HepG2 (cell line): ENCODE data around the gene LAMA1. TPM values are rescaled to one million over a fixed set of nuclear protein-coding genes. Genes with fewer than 3 reads are reported as not detected.

Experiments used
- ATAC-seq: fragments of 200-7000 bp; cut with Tn5 transposase; 3 replicates; pipeline ENCODE4 v1.9.1; 2020; ENCODE audit warnings: mild to moderate bottlenecking, moderate library complexity
- BruUV-seq: library from RNA; stranded (reverse); fragments of 400-500 nt; replicated peaks from 2 replicates; lab custom pipeline; 2021; lab: Mats Ljungman, UMichigan
- CTCF ChIA-PET: fragments of 300-600 bp; formaldehyde crosslinking; extraction: SDS; loops from one replicate; lab custom pipeline; 2021; ENCODE audit warnings: low total read pairs, inconsistent platforms, low intra/inter-chr PET ratio; lab: Yijun Ruan, JAX
- POLR2A ChIA-PET: fragments of 350-600 bp; sonication (Branson Sonifier 250); formaldehyde crosslinking; loops from one replicate; lab custom pipeline; 2020; ENCODE audit warnings: antibody characterized with exemption, inconsistent platforms; lab: Yijun Ruan, JAX
- DNase-seq: peaks from one replicate; pipeline ENCODE4 v3.0.0-alpha.2; 2015; ENCODE audit warnings: low spot score
- FAIRE-seq: peaks from 3 replicates; lab custom pipeline; 2011; peaks lifted over from hg19 to GRCh38; lab: Jason Lieb, UNC
- H2AFZ ChIP-seq: one replicate; pipeline ENCODE4 v1.6.1; 2011; ENCODE audit warnings: low read length, inconsistent platforms
- H3K27ac ChIP-seq: fragments of 300-600 bp; 3 replicates; pipeline ENCODE4 v1.8.0; 2011; ENCODE audit warnings: mixed run types, mild to moderate bottlenecking, mixed read lengths, low read length, inconsistent platforms; ENCODE audit not compliant: insufficient read depth; ENCODE audit errors: extremely low read length
- H3K27me3 ChIP-seq, 2 experiments: fragments of 200-600 bp in 1 of 2; 2 replicates in 1 of 2; 3 replicates in 1 of 2; pipeline versions ENCODE4 v1.6.0 to v1.8.0; 2011; ENCODE audit warnings: low read length in 2 of 2, mild to moderate bottlenecking in 2 of 2, moderate library complexity in 2 of 2, inconsistent platforms in 1 of 2; ENCODE audit not compliant: insufficient read depth in 2 of 2, control insufficient read depth in 1 of 2
- H3K36me3 ChIP-seq, 2 experiments: fragments of 200-600 bp in 1 of 2; replicated peaks in 1 of 2; 2 replicates in 1 of 2; 3 replicates in 1 of 2; pipeline versions ENCODE4 v1.5.1 to v1.8.0; 2011; ENCODE audit warnings: low read length in 2 of 2, inconsistent platforms in 1 of 2; ENCODE audit not compliant: insufficient read depth in 2 of 2, control insufficient read depth in 1 of 2
- H3K4me1 ChIP-seq: 2 replicates; pipeline ENCODE4 v1.5.1; 2012; ENCODE audit warnings: low read length, inconsistent platforms; ENCODE audit not compliant: insufficient read depth
- H3K4me2 ChIP-seq: 2 replicates; pipeline ENCODE4 v1.6.0; 2011; ENCODE audit warnings: low read depth, low read length, inconsistent platforms
- H3K4me3 ChIP-seq, 3 experiments: fragments of 200-600 bp in 1 of 3; sonication (generic), shearing (Covaris generic) in 1 of 3; replicated peaks in 1 of 3; 2 replicates each; pipeline ENCODE4 v1.5.1; 2011 to 2016; ENCODE audit warnings: low read length in 3 of 3, inconsistent platforms in 2 of 3, low read depth in 2 of 3, mild to moderate bottlenecking in 2 of 3, control low read depth in 1 of 3, mixed read lengths in 1 of 3; ENCODE audit not compliant: insufficient read depth in 1 of 3
- H3K79me2 ChIP-seq: one replicate; pipeline ENCODE4 v1.6.1; 2011; ENCODE audit warnings: low read length, inconsistent platforms; ENCODE audit not compliant: insufficient read depth
- H3K9ac ChIP-seq: 2 replicates; pipeline ENCODE4 v1.6.0; 2011; ENCODE audit warnings: mild to moderate bottlenecking, low read depth, low read length, inconsistent platforms; ENCODE audit not compliant: insufficient read depth
- H3K9me3 ChIP-seq: 2 replicates; pipeline ENCODE4 v1.5.1; 2012; ENCODE audit warnings: mild to moderate bottlenecking, low read length
- H4K20me1 ChIP-seq: 2 replicates; pipeline ENCODE4 v1.6.0; 2011; ENCODE audit warnings: inconsistent platforms, mild to moderate bottlenecking, low read length, moderate library complexity; ENCODE audit not compliant: insufficient read depth
- BORCS8-MEF2B ChIP-seq: sonication (generic); formaldehyde crosslinking; IDR thresholded peaks from 2 replicates; pipeline ENCODE4 v1.8.0; 2022; ENCODE audit warnings: mild to moderate bottlenecking, missing genetic modification reagents
- HMG20B ChIP-seq: conservative IDR thresholded peaks from 2 replicates; pipeline ENCODE4 v1.6.1; 2016; ENCODE audit warnings: missing genetic modification reagents, missing compliant biosample characterization
- IKZF4 ChIP-seq: sonication (generic); formaldehyde crosslinking; IDR thresholded peaks from 2 replicates; pipeline ENCODE4 v1.5.1; 2020; ENCODE audit warnings: borderline replicate concordance, mild to moderate bottlenecking, low read depth, missing genetic modification reagents; ENCODE audit errors: not compliant biosample characterization
- MED8 ChIP-seq: sonication (generic); formaldehyde crosslinking; IDR thresholded peaks from 2 replicates; pipeline ENCODE4 v1.8.1; 2023; ENCODE audit warnings: mild to moderate bottlenecking, missing genetic modification reagents; ENCODE audit not compliant: insufficient replicate concordance
- REXO4 ChIP-seq: sonication (generic); formaldehyde crosslinking; IDR thresholded peaks from 2 replicates; pipeline ENCODE4 v1.8.0; 2022; ENCODE audit warnings: missing genetic modification reagents, mild to moderate bottlenecking, borderline replicate concordance
- SATB2 ChIP-seq: sonication (generic); formaldehyde crosslinking; IDR thresholded peaks from 2 replicates; pipeline ENCODE4 v1.5.0; 2020; ENCODE audit warnings: missing genetic modification reagents
- TCF7 ChIP-seq: sonication (generic); IDR thresholded peaks from 2 replicates; pipeline ENCODE4 v1.6.1; 2016; ENCODE audit warnings: antibody characterized with exemption, low read depth
- THAP8 ChIP-seq: sonication (generic); formaldehyde crosslinking; IDR thresholded peaks from 2 replicates; pipeline ENCODE4 v1.5.1; 2020; ENCODE audit warnings: missing genetic modification reagents, mild to moderate bottlenecking, borderline replicate concordance
- ZBTB10 ChIP-seq: sonication (generic); formaldehyde crosslinking; IDR thresholded peaks from 2 replicates; pipeline ENCODE4 v1.4.0; 2020; ENCODE audit warnings: missing genetic modification reagents, borderline replicate concordance
- ZBTB14 ChIP-seq: sonication (generic); formaldehyde crosslinking; IDR thresholded peaks from 2 replicates; pipeline ENCODE4 v1.4.0; 2020; ENCODE audit warnings: missing genetic modification reagents
- ZNF10 ChIP-seq: sonication (generic); formaldehyde crosslinking; IDR thresholded peaks from 2 replicates; pipeline ENCODE4 v1.4.0; 2020; ENCODE audit warnings: mild to moderate bottlenecking, low read depth, missing genetic modification reagents, borderline replicate concordance
- ZNF724P ChIP-seq: sonication (generic); formaldehyde crosslinking; IDR thresholded peaks from 2 replicates; pipeline ENCODE4 v1.8.0; 2022; ENCODE audit warnings: missing genetic modification reagents, borderline replicate concordance
- ZNF879 ChIP-seq: sonication (generic); formaldehyde crosslinking; IDR thresholded peaks from 2 replicates; pipeline ENCODE4 v1.8.1; 2023; ENCODE audit warnings: missing genetic modification reagents
- WGBS: methylation state at CpG from one replicate; pipeline ENCODE4 v1.1.6; 2017; ENCODE audit warnings: low lambda C conversion rate; 5-methylcytosine and 5-hydroxymethylcytosine counted together
- in situ Hi-C: cut with HindIII; loops from 2 replicates; pipeline ENCODE4 v1.10.0; 2017; ENCODE audit warnings: low pct_unique_long_range_greater_than_20kb; ENCODE audit not compliant: extremely low pct_ligation_motif_present
- intact Hi-C: fragments of 100-400 bp; cut with micrococcal nuclease; formaldehyde crosslinking; loops from one replicate; pipeline ENCODE4 v1.10.0; 2022; ENCODE audit not compliant: unreplicated experiment
- polyA plus RNA-seq, 8 experiments: library from polyadenylated mRNA; depleted of rRNA in 3 of 8; stranded (reverse) in 7 of 8; unstranded in 1 of 8; fragments of >200 nt; fragmentation: Illumina TruSeq in 4 of 8; extraction: Trizol in 4 of 8; gene quantifications; 2 replicates each; pipeline versions ENCODE4 v1.2.1 to v1.2.3, GENCODE V29; 2011 to 2016; ENCODE audit warnings: low read depth in 4 of 8, missing spikeins in 1 of 8, mixed read lengths in 1 of 8; ENCODE audit not compliant: insufficient read depth in 1 of 8
- total RNA-seq, 5 experiments: library from RNA; depleted of rRNA; stranded (reverse); fragments of >200 nt; fragmentation: Illumina TruSeq; extraction: Trizol; gene quantifications; 2 replicates each; pipeline ENCODE4 v1.2.3, GENCODE V29; 2016; ENCODE audit warnings: low read depth in 1 of 5

LAMA1 gene
- total and polyA plus RNA-seq, 2 of the 13 experiments (the other 11 are each of a cell fraction or from before 2014, with no cell fraction given) = 0.05 to 0.44 TPM

GRCh38 chr18:7049951-7050350 is 67.6 kb downstream of the LAMA1 start (continued):
- TF ChIP-seq ZBTB10 (CRISPR knock-in tag) (no peak), TCF7 (no peak), ZNF10 (CRISPR knock-in tag) (no peak), ZNF879 (CRISPR knock-in tag) (no peak)

- no peaks in the 10 kb centered on the region for H3K79me2 ChIP-seq
- no peaks in the 10 kb centered on the region; the same call in 1 of the 2 replicates for H4K20me1 ChIP-seq
- 50% methylated on average over 7 of the region's 7 CpGs for WGBS
- no peak overlapping the region for H3K27ac ChIP-seq
- H3K36me3 ChIP-seq = no peaks in the 10 kb centered on the region
- no peak overlapping the region for H3K9ac ChIP-seq
- no peaks in the 10 kb centered on the region for H3K9me3 ChIP-seq
- FAIRE-seq (no peak), DNase-seq (no peak), ATAC-seq (no peak)
- in situ Hi-C loops = loop anchor here (25.0 kb wide), 1 partner anchor 114 kb away; no protein-coding TSS in a partner anchor
- 0 out of 5 replicates have a peak, but pooled peaks cover 0 to 1% of the 10 kb centered on the region in 2 experiments for H3K27me3 ChIP-seq
- no peak for TF ChIP-seq MED8 (CRISPR knock-in tag)
- no peak for TF ChIP-seq ZNF724P (CRISPR knock-in tag)
- TF ChIP-seq SATB2 (CRISPR knock-in tag) = no peak
- TF ChIP-seq REXO4 (CRISPR knock-in tag) = no peak
- TF ChIP-seq ZBTB14 = no peak
- TF ChIP-seq HMG20B (CRISPR knock-in tag) = no peak
- TF ChIP-seq THAP8 (CRISPR knock-in tag) = no peak
- TF ChIP-seq IKZF4 (CRISPR knock-in tag) = no peak
- TF ChIP-seq BORCS8-MEF2B = no peak
- no peak overlapping the region for H3K4me3 ChIP-seq
- no peak overlapping the region for H2AFZ ChIP-seq
- CTCF ChIA-PET = no interaction called here
- POLR2A ChIA-PET = no interaction called here
- BruUV-seq = no TSS peak
- no peaks in the 10 kb centered on the region for H3K4me1 ChIP-seq
- intact Hi-C loops = no loop called here
- H3K4me2 ChIP-seq = no peak overlapping the region
Measured at GRCh38 chr18:7048081-7048480, 69.5 kb downstream of the LAMA1 start.
